Measurements from ENCODE around the gene KRTAP4-7. TPM values are rescaled to one million over a fixed set of nuclear protein-coding genes. Genes with fewer than 3 reads are reported as not detected.
"Not testable (repeated sequence)": the region's sequence is repeated elsewhere in the genome, so short reads cannot be mapped to it uniquely, and the experiment has no call there.

KRTAP4-7 gene
- total RNA-seq, 2 donors from 2014 or later, result not detected

DNA sequence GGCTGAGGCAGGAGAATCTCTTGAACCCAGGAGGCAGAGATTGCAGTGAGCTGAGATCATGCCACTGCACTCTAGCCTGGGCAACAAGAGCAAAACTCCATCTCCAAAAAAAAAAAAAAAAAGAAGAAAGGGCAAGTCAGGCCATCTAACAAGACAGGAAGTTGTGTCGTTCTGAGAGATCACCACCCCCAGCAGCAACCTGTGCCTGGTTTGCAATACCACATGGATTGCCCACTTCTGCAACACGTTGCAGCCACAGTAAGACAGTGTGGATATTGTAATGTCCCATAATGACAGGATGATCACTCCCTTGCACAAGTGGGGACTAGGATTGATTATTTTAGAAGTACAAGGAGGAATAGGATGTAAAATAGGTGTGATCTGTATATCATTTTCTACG, 14.9 kb upstream of the KRTAP4-7 start:
- Histone ChIP-seq H3K4me1 (ENCODE audit: control insufficient read depth in 1 of 2, low read depth in 2 of 2) (no peaks in the 10 kb centered on the region), H3K36me3 (no peaks in the 10 kb centered on the region), H3K27ac (no peak overlapping the region), H3K27me3 (replicated peaks; ENCODE audit: insufficient read depth) (no peaks in the 10 kb centered on the region), H3K4me3 (no peak overlapping the region), H3K9me3 (no peaks in the 10 kb centered on the region)
- ATAC-seq (ENCODE audit: insufficient number of reproducible peaks, low FRiP score, low read depth) (no peak), DNase-seq (ENCODE audit: low spot score) (no peak)
- TF ChIP-seq, protein P1, sequence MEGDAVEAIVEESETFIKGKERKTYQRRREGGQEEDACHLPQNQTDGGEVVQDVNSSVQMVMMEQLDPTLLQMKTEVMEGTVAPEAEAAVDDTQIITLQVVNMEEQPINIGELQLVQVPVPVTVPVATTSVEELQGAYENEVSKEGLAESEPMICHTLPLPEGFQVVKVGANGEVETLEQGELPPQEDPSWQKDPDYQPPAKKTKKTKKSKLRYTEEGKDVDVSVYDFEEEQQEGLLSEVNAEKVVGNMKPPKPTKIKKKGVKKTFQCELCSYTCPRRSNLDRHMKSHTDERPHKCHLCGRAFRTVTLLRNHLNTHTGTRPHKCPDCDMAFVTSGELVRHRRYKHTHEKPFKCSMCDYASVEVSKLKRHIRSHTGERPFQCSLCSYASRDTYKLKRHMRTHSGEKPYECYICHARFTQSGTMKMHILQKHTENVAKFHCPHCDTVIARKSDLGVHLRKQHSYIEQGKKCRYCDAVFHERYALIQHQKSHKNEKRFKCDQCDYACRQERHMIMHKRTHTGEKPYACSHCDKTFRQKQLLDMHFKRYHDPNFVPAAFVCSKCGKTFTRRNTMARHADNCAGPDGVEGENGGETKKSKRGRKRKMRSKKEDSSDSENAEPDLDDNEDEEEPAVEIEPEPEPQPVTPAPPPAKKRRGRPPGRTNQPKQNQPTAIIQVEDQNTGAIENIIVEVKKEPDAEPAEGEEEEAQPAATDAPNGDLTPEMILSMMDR (IDR thresholded peaks at IDR 0.05), result no peak

DNA sequence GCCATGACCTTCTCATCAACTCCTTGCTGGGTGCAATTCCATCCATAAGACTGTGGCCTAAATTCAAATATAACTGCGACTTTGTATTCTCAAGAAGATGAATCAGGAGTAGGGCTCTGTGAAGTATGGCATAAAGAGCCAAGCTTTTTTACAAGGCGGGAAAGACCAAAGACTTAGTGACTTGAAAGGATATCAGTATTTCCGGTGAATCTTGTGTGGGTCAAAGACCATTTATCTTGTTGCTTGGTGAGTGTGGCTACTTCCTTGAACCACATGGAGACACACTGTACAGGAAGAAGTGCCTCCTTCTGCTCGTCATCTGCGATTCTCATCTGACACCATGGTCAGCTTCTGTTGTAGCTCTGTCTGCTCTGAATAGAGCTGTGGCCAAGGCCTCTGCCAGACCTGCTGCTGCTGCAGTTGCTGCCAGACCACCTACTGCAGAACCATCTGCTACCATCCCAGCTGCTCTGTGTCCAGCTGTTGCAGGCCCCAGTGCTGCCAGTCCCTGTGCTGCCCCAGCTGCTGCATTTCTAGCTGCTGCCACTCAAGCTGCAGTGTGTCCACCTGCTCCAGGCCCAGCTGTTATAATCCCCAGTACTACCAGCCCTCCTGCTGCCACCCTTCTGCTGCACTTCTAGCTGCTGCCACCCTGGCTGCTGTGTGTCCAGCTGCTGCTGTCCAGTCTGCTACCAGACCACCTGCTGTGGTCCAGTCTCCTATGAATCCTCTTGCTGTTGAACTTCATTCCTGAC, 12.2 kb upstream of the KRTAP4-7 start:
- Histone ChIP-seq H3K9me3 (no peaks in the 10 kb centered on the region), H3K27me3 (replicated peaks; ENCODE audit: insufficient read depth) (no peaks in the 10 kb centered on the region), H3K4me3 (no peak overlapping the region), H3K27ac (no peak overlapping the region), H3K4me1 (ENCODE audit: control insufficient read depth in 1 of 2, low read depth in 2 of 2) (no peaks in the 10 kb centered on the region), H3K36me3 (no peaks in the 10 kb centered on the region)
- no peak for DNase-seq (ENCODE audit: low spot score)
- ATAC-seq (ENCODE audit: insufficient number of reproducible peaks, low FRiP score, low read depth), result no peak
- TF ChIP-seq, protein P1 (IDR thresholded peaks at IDR 0.05), result no peak

DNA sequence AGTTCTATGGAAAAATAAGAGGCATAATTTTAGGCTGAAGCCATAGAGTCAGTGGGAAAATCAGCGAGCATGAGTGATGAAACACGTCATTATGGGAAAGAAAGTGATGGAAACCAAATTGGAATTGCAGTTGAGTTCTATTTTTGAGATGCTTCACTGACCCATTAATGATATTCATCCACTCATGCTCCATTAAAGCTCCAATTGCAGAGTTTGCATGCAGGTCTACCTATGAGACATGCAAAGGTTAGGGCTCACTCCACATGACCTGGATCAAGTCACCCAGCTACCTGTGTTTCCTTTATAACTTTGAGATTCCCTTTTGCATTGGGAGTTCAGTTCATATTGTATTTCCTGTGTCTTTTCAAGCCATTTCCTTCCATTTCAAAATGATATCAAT, 10.3 kb upstream of the KRTAP4-7 start:
- Histone ChIP-seq H3K9me3 (no peaks in the 10 kb centered on the region), H3K27ac (no peak overlapping the region), H3K27me3 (replicated peaks; ENCODE audit: insufficient read depth) (no peaks in the 10 kb centered on the region), H3K4me1 (ENCODE audit: control insufficient read depth in 1 of 2, low read depth in 2 of 2) (no peaks in the 10 kb centered on the region), H3K36me3 (no peaks in the 10 kb centered on the region), H3K4me3 (no peak overlapping the region)
- TF ChIP-seq, protein P1 (IDR thresholded peaks at IDR 0.05), result no peak
- DNase-seq (ENCODE audit: low spot score) (no peak), ATAC-seq (ENCODE audit: insufficient number of reproducible peaks, low FRiP score, low read depth) (no peak)

DNA sequence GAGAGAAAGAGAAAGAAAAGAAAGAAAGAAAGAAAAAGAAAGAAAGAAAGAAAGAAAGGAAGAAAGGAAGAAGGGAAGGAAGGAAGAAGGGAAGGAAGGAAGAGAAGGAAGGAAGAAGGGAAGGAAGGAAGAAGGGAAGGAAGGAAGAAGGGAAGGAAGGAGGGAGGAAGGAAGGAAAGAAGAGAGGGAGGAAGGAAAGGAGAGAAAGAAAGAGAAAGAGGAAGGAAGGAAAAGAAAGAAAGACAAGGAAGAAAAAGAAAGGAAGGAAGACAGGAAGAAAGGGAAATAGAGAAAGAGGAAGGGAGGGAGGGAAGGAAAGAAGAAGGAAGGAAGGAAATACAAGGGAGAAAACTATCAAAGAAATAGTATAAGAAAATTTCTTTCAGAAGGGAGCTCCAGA, 7.2 kb upstream of the KRTAP4-7 start:
- TF ChIP-seq, protein P1 (IDR thresholded peaks at IDR 0.05), result no peak
- DNase-seq (ENCODE audit: low spot score) (no peak), ATAC-seq (ENCODE audit: insufficient number of reproducible peaks, low FRiP score, low read depth) (no peak)
- H3K4me1 ChIP-seq (ENCODE audit: control insufficient read depth in 1 of 2, low read depth in 2 of 2), result no peaks in the 10 kb centered on the region
- no peaks in the 10 kb centered on the region for H3K9me3 ChIP-seq
- no peak overlapping the region for H3K4me3 ChIP-seq
- no peak overlapping the region for H3K27ac ChIP-seq
- H3K36me3 ChIP-seq, result no peaks in the 10 kb centered on the region
- H3K27me3 ChIP-seq (replicated peaks; ENCODE audit: insufficient read depth), result no peaks in the 10 kb centered on the region

DNA sequence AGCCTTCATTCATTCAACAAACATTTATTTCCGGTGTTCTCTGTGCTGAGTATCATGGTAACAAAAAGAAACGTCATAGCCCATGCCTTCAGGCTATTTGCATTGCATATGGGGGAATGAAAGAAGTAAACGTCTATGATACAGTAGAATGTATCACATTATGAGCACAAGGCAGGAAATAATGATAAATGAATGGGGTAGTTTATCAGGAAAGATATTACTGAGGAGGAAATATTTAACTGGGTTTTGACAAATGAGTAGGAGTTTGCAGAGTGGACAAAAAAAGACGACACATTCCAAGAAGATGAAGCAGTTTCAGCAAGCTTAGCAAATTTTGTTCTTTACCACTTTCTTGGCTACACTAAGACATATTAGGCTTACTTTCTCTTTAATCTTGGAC, 1.3 kb upstream of the KRTAP4-7 start:
- no peak for DNase-seq (ENCODE audit: low spot score)
- H3K9me3 ChIP-seq, result no peaks in the 10 kb centered on the region

DNA sequence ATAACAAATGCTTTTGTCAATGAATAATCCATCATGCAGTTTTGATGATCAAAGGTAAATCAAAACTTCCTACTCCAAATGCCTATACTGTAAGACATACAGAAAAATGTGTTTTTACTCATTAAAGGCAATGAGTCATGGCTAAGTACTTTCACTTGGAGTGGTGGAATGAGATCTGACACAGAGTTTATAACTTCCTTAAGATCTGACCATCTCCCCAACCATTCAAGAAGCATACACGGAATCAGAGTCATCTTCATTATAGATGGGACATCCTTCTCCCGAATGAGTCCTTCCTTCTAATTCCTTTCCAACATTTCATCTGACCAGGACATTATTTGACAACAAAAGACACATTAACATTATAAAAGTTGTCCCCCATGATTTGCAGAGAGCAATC, 523 bp upstream of the KRTAP4-7 start:
- H3K27me3 ChIP-seq (replicated peaks; ENCODE audit: insufficient read depth); H3K27ac ChIP-seq; H3K4me3 ChIP-seq; H3K4me1 ChIP-seq (ENCODE audit: control insufficient read depth in 1 of 2, low read depth in 2 of 2); DNase-seq (ENCODE audit: low spot score); H3K9me3 ChIP-seq; H3K36me3 ChIP-seq; ATAC-seq (ENCODE audit: insufficient number of reproducible peaks, low FRiP score, low read depth): not testable (repeated sequence)

More for the DNA sequence above, 1.3 kb upstream of the KRTAP4-7 start:
- no peaks in the 10 kb centered on the region for H3K4me1 ChIP-seq (ENCODE audit: control insufficient read depth in 1 of 2, low read depth in 2 of 2)
- ATAC-seq (ENCODE audit: insufficient number of reproducible peaks, low FRiP score, low read depth), result no peak
- H3K27me3 ChIP-seq (replicated peaks; ENCODE audit: insufficient read depth), result no peaks in the 10 kb centered on the region
- H3K27ac ChIP-seq, result no peak overlapping the region
- H3K36me3 ChIP-seq, result no peaks in the 10 kb centered on the region
- no peak overlapping the region for H3K4me3 ChIP-seq
- TF ChIP-seq, protein P1 (IDR thresholded peaks at IDR 0.05), result no peak

DNA sequence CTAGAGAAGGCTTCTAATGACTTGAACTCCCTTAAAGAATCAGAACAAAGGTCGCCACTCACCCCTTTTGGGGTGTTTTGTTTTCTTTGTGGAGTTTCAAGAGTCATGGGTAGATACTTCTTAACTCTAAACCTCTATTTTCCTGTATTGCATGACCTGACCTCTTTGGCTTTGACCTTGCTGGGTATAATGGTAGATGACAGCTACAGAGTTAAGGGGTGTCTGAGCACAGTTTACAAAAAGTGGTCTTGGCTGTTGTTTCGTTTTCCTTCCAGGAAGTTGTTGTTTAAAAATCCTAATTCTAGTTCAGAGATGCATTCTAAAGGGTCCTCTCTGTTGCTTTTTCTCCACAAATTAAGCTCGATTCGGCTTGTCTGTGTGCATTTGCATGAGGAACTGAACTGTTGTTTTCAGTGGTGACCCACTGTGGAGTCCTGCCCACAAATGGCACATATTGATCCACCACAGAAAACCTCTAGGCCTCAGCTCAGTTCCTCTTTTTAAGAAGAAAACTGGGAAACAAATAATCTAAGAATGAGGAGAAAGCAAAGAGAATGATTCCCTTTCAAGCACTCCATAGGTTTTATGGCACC, 4.9 kb downstream of the KRTAP4-7 start:
- not testable (repeated sequence) for DNase-seq (ENCODE audit: low spot score); H3K27me3 ChIP-seq (replicated peaks; ENCODE audit: insufficient read depth); H3K4me1 ChIP-seq (ENCODE audit: control insufficient read depth in 1 of 2, low read depth in 2 of 2); ATAC-seq (ENCODE audit: insufficient number of reproducible peaks, low FRiP score, low read depth); H3K27ac ChIP-seq; H3K4me3 ChIP-seq; H3K9me3 ChIP-seq; H3K36me3 ChIP-seq
